ENCODE results near the gene MEGF10. TPM values are rescaled to one million over a fixed set of nuclear protein-coding genes. Genes with fewer than 3 reads are reported as not detected.

MEGF10 gene
- total and polyA plus RNA-seq, 10 of the 15 experiments (the other 5 are each of a cell fraction or from before 2014, with no cell fraction given) = 0.03 to 0.21 (median 0.05) TPM; not detected in 5

DNA sequence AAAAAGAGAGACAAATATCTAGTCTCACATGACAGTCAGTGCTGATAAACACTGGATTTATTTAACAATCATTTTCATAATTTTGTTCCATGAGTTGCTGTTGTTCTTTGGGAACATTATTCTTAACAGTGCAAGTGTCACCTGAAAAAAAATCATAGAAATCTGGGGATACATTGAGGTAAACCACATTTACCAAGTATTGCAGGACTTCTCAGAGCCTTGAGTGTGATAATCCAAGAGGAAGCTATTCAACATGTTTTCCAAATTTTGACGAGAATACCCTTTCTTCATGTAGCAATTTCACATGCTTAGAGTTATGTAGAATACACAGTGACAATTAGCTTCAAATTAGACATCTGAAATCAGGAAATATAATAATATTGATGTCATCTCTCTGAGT lies 108.5 kb downstream of the MEGF10 start:
- Histone ChIP-seq H3K36me3 (ENCODE audit: control insufficient read depth in 2 of 2, insufficient read depth in 2 of 2, low read length in 1 of 2) (no peaks in the 10 kb centered on the region), H3K4me2 (ENCODE audit: control insufficient read depth, insufficient read depth) (no peak overlapping the region), H3K9me3 (replicated peaks; ENCODE audit: control insufficient read depth, insufficient read depth, low read length) (no peaks in the 10 kb centered on the region), H3K27me3 (replicated peaks in 1 of 2; ENCODE audit: control insufficient read depth in 2 of 2, insufficient read depth in 2 of 2, low read length in 1 of 2) (no peaks in the 10 kb centered on the region), H3K27ac (ENCODE audit: control insufficient read depth, insufficient read depth) (no peak overlapping the region), H3K4me3 (no peak overlapping the region), H3K79me2 (ENCODE audit: control insufficient read depth, insufficient read depth, low read length) (no peaks in the 10 kb centered on the region), H4K20me1 (ENCODE audit: control insufficient read depth, insufficient read depth) (no peaks in the 10 kb centered on the region), H3K4me1 (ENCODE audit: control insufficient read depth, insufficient read depth, low read length) (no peaks in the 10 kb centered on the region; the same call in 1 of the 2 replicates), H2AFZ (ENCODE audit: control insufficient read depth, low read depth, low read length) (no peak overlapping the region), H3K9ac (ENCODE audit: control insufficient read depth, insufficient read depth, low read length) (no peak overlapping the region)
- SMC1A ChIA-PET (ENCODE audit: uncharacterized antibody, unreplicated experiment) = interaction anchor here (1.5 kb wide), 1 partner anchor 11 kb away, joined by 5 read pairs; no protein-coding TSS in a partner anchor
- no TSS peak for BruUV-seq (replicated peaks)
- POLR2A ChIA-PET = interaction anchor here (0.5 kb wide), 1 partner anchor 783 kb away, joined by 3 read pairs; no protein-coding TSS in a partner anchor
- CTCF ChIA-PET = interaction anchor here (1.4 kb wide), 1 partner anchor 97 kb away, joined by 3 read pairs; no protein-coding TSS in a partner anchor
- RAD21 ChIA-PET (ENCODE audit: unreplicated experiment) = no interaction called here
- WGBS (ENCODE audit: insufficient coverage, insufficient replicate concordance, low lambda C conversion rate, missing lambda C conversion rate) = 67% methylated on average over 1 of the region's 1 CpG
- TF ChIP-seq, protein P1, sequence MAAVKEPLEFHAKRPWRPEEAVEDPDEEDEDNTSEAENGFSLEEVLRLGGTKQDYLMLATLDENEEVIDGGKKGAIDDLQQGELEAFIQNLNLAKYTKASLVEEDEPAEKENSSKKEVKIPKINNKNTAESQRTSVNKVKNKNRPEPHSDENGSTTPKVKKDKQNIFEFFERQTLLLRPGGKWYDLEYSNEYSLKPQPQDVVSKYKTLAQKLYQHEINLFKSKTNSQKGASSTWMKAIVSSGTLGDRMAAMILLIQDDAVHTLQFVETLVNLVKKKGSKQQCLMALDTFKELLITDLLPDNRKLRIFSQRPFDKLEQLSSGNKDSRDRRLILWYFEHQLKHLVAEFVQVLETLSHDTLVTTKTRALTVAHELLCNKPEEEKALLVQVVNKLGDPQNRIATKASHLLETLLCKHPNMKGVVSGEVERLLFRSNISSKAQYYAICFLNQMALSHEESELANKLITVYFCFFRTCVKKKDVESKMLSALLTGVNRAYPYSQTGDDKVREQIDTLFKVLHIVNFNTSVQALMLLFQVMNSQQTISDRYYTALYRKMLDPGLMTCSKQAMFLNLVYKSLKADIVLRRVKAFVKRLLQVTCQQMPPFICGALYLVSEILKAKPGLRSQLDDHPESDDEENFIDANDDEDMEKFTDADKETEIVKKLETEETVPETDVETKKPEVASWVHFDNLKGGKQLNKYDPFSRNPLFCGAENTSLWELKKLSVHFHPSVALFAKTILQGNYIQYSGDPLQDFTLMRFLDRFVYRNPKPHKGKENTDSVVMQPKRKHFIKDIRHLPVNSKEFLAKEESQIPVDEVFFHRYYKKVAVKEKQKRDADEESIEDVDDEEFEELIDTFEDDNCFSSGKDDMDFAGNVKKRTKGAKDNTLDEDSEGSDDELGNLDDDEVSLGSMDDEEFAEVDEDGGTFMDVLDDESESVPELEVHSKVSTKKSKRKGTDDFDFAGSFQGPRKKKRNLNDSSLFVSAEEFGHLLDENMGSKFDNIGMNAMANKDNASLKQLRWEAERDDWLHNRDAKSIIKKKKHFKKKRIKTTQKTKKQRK (IDR thresholded peaks at IDR 0.05; ENCODE audit: low read depth, low read length) = no peak
- TF ChIP-seq SMARCA5 (IDR thresholded peaks at IDR 0.05) (no peak), FOXK2 (IDR thresholded peaks at IDR 0.05) (no peak)
- FAIRE-seq = no peak
- in situ Hi-C loops (cut with MboI) = no loop called here
- intact Hi-C loops (cut with micrococcal nuclease; ENCODE audit: unreplicated experiment) = no loop called here
- no peak for ATAC-seq
- DNase-seq (ENCODE audit: low read depth, low spot score) = no peak

DNA sequence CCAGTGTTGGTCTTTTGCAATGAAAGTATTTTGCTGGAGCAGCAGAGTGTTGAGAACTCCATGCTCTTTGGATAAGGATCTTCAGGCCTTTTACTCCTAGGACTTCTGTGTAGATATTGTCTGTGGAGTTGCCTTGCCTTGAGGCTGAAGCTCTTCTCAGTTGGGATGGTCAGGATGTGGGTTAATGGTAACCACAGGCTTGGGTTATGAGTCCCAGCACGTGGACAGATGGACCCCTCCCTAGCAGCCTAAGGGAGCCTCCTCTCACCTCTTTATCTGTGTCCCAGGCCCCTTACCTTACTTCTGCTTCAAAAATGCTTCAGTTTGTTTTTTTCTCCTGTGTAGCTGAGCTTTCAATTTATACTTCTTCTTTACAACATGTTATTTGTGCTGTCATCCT lies 109.9 kb downstream of the MEGF10 start:
- H3K79me2 ChIP-seq (ENCODE audit: control insufficient read depth, insufficient read depth, low read length) = no peaks in the 10 kb centered on the region
- in situ Hi-C loops (cut with MboI) (no loop called here), intact Hi-C loops (cut with micrococcal nuclease; ENCODE audit: unreplicated experiment) (no loop called here)
- H3K9ac ChIP-seq (ENCODE audit: control insufficient read depth, insufficient read depth, low read length) = no peak overlapping the region
- H3K27ac ChIP-seq (ENCODE audit: control insufficient read depth, insufficient read depth) = no peak overlapping the region
- ATAC-seq (no peak), FAIRE-seq (no peak), DNase-seq (ENCODE audit: low read depth, low spot score) (no peak)
- no peaks in the 10 kb centered on the region for H3K27me3 ChIP-seq (replicated peaks in 1 of 2; ENCODE audit: control insufficient read depth in 2 of 2, insufficient read depth in 2 of 2, low read length in 1 of 2)
- ChIA-PET CTCF (interaction anchor here (1.4 to 1.5 kb wide), 2 partner anchors 12 to 96 kb away, joined by 3 read pairs; no protein-coding TSS in a partner anchor), POLR2A (no interaction called here), SMC1A (ENCODE audit: uncharacterized antibody, unreplicated experiment) (interaction anchor here (1.5 kb wide), 1 partner anchor 9 kb away, joined by 5 read pairs; no protein-coding TSS in a partner anchor), RAD21 (ENCODE audit: unreplicated experiment) (no interaction called here)
- no peak overlapping the region for H3K4me3 ChIP-seq
- no peak overlapping the region for H2AFZ ChIP-seq (ENCODE audit: control insufficient read depth, low read depth, low read length)
- no peaks in the 10 kb centered on the region for H3K9me3 ChIP-seq (replicated peaks; ENCODE audit: control insufficient read depth, insufficient read depth, low read length)
- H3K4me1 ChIP-seq (ENCODE audit: control insufficient read depth, insufficient read depth, low read length) = no peaks in the 10 kb centered on the region; the same call in 1 of the 2 replicates
- H4K20me1 ChIP-seq (ENCODE audit: control insufficient read depth, insufficient read depth) = no peaks in the 10 kb centered on the region
- TF ChIP-seq NR2C1 (IDR thresholded peaks at IDR 0.05) = no peak
- TF ChIP-seq RUNX3 (IDR thresholded peaks at IDR 0.05; ENCODE audit: low read length) = peak; percentile 28; the same call in 1 of the 2 replicates
- H3K36me3 ChIP-seq (ENCODE audit: control insufficient read depth in 2 of 2, insufficient read depth in 2 of 2, low read length in 1 of 2) = no peaks in the 10 kb centered on the region
- 0% methylated on average over 1 of the region's 1 CpG for WGBS (ENCODE audit: insufficient coverage, insufficient replicate concordance, low lambda C conversion rate, missing lambda C conversion rate)
- BruUV-seq (replicated peaks) = no TSS peak
- H3K4me2 ChIP-seq (ENCODE audit: control insufficient read depth, insufficient read depth) = no peak overlapping the region
